ENCODE data around the gene ARSG.

DNA sequence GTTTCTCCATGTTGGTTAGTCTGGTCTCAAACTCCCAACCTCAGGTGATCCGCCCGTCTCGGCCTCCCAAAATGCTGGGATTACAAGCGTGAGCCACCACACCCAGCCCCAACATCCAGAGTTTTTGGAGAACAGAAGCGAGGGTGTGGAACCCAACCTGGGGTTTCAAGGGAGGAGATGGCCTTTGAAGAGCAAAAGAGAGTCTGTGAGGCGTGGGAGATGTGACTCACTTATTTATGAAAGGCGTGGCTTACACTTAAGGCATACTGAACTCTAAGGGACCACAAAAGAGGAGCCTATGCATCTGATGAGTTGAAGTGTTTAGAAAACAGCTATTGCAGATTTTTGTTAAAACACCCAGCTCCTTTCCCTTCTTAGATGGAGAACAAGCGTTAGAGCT, 18.9 kb downstream of the ARSG start:
- TF ChIP-seq RAD21 (IDR thresholded peaks at IDR 0.05; ENCODE audit: low read depth) (no peak), EGR1 (IDR thresholded peaks at IDR 0.05) (no peak)
